HG02588 (cell line): ENCODE data around the gene ATP1A2.
"Not testable (repeated sequence)": the region's sequence is repeated elsewhere in the genome, so short reads cannot be mapped to it uniquely, and the experiment has no call there.

ENCODE experiments used
- ATAC-seq: cut with Tn5 transposase; IDR thresholded peaks from one replicate; pipeline ENCODE4 v1.9.1; 2021; ENCODE audit warnings: mild to moderate bottlenecking, moderate library complexity; ENCODE audit not compliant: unreplicated experiment

The ATP1A2 gene

DNA sequence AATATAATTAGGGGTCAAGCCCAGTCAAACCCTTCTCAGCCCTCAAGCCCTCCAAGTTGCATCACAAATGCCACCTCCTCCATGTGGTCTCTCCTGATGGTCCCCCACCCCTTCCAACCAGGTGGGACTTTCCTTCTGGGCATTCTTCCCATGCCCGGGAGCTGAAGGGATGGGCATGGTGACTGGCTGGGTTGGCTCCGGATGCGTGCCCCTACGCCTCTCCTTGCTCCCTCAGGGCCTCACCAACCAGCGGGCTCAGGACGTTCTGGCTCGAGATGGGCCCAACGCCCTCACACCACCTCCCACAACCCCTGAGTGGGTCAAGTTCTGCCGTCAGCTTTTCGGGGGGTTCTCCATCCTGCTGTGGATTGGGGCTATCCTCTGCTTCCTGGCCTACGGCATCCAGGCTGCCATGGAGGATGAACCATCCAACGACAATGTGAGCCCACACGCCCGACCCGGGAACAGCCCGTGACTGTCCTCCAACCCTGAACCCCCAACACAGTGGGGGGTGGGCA lies 7.5 kb downstream of the ATP1A2 start:
- ATAC-seq: no peak

DNA sequence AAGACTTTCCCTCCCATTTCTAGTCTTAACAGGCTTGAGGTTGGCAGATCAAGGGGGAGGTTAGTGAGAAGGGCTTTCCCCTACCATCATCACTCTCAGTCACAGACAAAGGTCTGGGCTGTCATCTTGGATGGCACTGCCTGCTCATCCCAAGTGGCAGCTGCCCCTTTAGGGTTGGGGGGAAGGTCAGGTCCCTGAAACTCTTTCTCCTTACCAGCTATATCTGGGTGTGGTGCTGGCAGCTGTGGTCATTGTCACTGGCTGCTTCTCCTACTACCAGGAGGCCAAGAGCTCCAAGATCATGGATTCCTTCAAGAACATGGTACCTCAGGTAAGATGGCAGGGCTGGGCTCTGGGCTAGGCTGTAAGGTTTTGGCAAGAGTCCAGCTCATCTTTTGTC lies 8.2 kb downstream of the ATP1A2 start:
- no peak for ATAC-seq

DNA sequence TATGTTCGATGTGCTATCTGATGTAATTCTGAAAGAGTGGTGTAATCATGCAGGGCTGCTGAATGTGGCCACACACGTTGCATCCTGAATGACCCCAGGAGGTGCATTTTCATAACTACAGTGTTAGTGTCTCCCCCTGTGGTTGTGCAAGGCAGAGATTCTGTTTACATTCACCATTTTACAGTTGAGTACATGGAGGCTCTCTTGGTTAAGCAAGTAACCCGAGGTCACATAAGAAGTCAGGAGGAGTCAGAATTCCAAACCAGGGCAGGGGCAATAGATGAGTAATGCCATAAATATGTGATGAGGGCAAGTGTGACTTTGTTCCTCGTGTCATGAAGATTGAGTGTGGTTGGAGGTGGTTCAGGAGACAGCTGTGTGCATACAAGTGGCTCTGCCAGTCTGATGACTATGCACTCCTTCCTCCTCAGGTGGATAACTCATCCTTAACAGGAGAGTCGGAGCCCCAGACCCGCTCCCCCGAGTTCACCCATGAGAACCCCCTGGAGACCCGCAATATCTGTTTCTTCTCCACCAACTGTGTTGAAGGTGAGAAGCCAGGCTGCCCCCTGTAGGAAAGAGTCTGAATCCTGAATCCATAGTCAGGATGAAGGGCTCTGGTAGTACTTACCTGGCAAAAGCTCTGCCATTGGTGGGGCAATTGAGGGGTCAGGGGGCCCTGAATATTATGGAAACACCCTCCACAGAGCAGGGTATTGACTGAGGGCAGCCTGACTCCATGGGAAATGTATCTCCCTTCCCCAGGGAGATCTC lies 9.3 kb downstream of the ATP1A2 start:
- no peak for ATAC-seq

DNA sequence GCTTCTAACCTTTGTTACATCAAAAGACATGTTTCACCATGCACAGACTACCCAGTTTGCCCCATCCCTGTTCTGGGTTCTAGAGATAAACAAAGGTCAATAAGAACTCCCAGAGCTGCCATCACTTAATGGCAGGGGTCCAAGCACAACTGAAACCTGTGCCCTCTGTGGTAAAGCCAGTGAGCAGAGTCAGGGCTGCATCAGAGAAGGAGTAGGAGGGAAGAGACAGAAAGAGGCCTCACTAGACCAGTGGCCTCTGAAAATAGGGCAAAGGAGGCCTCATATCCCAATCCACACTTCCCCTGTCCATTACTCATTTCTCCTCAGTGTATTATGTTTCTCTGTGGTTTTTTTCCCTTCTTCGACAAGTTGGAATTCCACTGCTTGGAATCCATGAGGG lies 10.2 kb downstream of the ATP1A2 start:
- ATAC-seq: no peak

DNA sequence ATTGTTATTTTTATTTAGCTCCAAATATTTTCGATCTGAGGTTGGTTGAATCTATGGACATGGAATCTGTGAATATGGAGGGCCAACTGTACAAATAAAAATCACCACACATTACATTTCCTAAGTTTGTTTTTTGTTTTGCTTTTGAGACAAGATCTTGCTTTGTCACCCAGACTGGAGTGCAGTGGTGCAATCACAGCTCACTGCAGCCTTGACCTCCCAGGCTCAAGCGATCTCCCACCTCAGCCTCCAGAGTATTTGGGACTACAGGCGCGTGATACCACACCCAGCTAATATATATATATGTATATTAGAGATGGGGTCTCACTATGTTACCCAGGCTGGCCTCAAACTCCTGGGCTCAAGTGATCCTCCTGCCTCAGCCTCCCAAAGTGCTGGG lies 10.8 kb downstream of the ATP1A2 start:
- not testable (repeated sequence) for ATAC-seq

DNA sequence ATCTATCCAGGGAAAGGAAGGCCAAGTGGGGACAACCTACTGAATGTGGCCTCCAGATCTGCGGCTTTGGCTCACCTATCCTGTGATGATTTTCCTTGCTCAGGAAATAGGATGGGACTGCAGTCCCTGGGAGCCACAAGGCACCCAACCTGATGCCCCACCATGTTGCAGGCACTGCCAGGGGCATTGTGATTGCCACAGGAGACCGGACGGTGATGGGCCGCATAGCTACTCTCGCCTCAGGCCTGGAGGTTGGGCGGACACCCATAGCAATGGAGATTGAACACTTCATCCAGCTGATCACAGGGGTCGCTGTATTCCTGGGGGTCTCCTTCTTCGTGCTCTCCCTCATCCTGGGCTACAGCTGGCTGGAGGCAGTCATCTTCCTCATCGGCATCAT lies 11.8 kb downstream of the ATP1A2 start:
- no peak for ATAC-seq

DNA sequence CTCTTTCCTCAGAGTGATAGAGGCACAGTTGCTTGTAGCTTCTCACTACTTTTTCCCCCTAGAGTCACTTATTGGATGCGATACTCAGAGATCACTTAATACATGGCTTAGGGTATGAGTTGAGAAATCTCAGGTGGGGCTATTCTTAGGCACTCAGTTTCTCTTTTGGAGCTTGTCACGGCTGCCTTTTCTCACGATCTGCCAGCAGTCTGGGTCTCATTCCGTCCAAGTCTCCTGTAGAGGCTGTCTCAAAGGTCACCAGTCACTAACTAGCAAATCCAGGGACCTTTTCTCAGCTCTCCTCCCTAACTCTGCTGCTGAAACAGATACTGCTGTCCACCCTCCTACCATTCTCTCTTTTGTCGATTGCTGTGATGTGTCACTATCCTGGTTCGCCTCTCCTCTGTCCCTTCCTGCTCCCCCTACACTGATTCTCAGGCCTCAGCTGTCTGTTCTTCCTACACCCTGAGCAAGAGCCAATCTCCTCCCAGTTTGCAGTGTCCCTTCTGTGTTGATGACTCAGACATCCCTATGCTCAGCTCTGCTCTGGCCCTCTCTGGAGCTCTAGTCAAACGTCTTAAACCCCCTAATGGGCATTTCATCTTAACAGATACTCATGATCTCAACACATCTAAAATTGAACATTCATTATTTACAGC lies 12.4 kb downstream of the ATP1A2 start:
- ATAC-seq: no peak

DNA sequence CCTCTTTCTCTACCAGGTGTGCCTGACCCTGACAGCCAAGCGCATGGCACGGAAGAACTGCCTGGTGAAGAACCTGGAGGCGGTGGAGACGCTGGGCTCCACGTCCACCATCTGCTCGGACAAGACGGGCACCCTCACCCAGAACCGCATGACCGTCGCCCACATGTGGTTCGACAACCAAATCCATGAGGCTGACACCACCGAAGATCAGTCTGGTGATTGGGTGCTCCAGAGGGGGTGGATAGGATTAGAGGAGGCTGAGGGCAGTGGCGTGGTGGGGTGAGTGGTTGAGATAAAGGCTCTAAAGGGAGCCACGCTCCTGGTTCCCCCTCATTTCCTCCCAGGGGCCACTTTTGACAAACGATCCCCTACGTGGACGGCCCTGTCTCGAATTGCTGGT lies 13.1 kb downstream of the ATP1A2 start:
- ATAC-seq: no peak

DNA sequence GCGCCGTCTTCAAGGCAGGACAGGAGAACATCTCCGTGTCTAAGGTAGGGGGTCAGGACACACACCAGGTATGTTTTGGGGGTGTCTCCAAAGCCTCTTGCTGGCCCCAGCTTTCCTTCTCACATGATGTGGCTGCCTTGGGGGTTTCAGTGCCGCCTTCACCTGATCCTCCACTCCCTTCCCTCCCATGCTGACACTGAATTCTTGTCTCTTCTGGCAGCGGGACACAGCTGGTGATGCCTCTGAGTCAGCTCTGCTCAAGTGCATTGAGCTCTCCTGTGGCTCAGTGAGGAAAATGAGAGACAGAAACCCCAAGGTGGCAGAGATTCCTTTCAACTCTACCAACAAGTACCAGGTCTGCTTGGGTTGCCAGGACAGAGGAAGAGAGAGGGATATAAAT lies 13.5 kb downstream of the ATP1A2 start:
- ATAC-seq: no peak

DNA sequence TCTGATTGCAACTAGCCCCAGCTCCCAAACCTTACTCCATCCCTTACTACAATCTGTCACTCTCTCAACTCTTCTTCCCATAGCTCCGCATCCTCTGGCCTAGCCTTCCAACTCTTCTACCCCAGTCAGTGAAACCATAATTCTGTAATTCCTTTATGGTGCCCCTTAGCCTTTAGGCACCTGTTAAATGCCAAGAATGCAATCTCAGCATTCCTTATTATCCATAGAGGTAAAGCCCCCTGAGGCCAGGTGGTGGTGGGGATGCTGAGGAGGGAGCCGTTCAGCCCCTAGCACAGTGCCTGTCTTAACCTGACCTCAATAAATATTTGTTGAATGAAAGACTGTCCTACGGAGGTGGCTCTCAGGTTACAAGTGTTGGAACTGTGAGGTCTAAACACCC lies 14.0 kb downstream of the ATP1A2 start:
- no peak for ATAC-seq

DNA sequence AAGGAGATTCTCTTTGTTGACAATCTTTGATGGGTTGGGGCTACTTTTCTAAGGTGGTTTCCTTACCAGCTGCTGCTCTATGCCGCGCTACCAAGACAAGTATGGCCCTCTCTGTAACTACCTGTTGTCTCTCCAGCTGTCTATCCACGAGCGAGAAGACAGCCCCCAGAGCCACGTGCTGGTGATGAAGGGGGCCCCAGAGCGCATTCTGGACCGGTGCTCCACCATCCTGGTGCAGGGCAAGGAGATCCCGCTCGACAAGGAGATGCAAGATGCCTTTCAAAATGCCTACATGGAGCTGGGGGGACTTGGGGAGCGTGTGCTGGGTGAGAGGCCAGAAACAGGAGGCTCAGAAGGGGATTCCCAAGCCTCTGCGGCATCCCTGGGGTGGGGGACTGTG lies 14.4 kb downstream of the ATP1A2 start:
- ATAC-seq: no peak

DNA sequence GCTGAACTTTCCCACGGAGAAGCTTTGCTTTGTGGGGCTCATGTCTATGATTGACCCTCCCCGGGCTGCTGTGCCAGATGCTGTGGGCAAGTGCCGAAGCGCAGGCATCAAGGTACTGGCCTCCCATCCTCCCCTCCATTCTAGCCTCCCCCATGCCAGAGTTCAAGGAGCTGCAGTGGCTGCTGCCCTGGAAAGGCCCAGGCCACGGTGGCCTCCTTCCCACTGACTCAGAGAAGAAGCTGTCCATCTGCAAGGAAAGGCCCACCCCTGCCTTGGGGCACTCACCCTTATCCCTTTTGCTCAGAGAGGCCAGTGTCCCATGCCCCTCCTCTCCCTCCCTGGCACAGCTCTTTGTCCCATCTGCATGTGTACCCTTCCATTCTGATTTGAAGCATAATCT lies 14.9 kb downstream of the ATP1A2 start:
- no peak for ATAC-seq

DNA sequence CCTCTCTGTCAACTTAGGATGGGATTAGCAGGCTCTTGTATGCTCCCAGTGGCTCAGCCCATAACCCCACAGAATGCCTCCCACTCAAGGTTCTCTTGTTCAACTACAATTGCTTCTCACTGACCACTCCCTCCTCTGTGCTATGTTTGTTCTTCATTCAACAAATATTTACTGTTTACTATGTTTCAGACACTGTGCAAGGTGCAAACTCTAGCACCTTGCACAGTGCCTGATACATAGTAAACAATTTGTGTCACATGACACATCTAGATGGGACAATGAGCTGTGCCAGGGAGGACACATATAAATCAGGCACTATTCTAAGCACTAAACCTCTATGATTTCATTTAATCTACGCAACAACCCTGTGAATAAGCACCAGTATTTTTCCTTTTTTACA lies 15.4 kb downstream of the ATP1A2 start:
- ATAC-seq: no peak

DNA sequence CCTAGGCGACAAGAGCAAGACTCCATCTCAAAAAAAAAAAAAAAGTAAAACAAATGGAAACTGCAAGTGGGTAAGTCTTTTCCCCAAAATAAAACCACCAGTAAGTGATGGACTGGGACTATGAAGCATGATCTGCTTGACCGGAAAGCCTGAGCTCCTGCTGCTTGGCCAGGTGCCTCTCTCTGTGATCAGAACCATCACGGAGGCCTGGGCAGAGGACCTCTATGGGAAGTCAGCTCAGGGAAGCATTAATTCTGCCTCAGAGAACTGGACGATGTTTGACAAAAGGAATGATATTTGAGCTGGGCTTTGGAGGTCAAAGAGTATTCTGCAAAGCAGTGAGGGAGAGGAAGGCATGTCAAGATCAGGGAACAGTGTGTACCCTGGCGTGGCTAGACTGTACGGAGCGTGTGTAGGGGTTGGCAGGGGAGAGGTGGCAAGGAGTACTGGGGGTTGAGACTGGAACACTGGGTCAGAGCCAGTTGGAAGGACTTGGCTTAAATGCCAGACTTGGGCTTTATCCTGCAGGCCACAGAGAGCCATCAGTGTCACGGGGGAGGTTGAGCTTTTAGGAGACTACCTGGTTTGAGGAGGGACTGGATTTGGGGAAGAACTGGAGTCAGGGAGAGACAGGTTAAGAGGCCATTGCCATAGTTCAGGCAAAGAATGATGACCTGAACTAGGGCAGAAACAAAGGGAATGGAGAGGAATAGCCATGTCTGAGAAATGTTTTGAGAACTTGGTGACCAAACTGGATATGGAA lies 16.4 kb downstream of the ATP1A2 start:
- no peak for ATAC-seq

DNA sequence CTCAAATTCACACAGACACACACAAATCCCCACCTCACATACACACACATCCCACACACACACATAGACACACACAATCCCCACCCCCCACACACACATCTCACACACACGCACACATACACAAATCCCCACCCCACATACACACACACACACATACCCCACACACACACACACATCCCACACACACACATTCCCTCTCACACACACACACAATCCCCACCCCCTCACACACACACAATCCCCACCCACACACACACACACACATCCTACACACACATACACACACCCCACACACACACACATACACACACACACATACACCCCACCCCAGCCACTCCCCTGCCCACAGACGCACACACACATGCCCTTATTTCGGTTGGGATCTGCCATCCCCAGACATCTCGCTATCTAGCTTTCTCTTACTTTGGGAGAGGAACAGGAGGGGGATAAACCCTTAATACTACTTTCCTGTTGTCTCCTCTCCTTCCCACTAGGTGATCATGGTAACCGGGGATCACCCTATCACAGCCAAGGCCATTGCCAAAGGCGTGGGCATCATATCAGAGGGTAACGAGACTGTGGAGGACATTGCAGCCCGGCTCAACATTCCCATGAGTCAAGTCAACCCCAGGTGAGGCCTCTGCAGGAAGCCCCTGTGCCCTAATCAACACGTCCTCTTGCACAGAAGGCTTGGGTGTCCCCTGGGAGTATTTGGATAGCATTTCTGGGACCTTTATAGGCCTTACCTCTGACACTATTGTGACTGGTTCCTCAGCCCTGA lies 18.6 kb downstream of the ATP1A2 start:
- no peak for ATAC-seq

DNA sequence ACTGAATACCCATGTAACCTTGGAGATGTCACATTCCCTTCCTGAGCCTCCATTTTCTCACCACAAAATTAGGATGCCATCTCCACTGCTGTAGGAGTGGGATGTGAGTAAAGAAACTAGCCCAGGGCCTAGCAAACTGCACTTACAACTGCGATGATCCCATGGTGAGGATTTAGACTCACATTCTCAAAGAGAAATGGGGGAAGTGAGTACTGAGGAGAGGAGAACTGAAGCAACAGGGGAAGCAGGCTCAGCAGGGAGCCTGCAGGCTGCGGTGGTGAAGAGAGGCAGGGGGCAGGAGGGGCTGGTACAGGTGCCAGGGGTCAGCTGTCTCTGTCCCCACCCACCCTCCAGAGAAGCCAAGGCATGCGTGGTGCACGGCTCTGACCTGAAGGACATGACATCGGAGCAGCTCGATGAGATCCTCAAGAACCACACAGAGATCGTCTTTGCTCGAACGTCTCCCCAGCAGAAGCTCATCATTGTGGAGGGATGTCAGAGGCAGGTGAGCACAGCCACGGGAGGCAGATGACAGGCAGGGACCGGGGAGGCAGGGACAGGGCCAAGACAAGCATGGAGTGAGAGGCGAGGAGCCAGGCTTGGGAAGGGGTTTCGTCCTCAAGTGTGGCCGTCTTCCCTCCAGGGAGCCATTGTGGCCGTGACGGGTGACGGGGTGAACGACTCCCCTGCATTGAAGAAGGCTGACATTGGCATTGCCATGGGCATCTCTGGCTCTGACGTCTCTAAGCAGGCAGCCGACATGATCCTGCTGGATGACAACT lies 19.4 kb downstream of the ATP1A2 start:
- ATAC-seq: no peak

DNA sequence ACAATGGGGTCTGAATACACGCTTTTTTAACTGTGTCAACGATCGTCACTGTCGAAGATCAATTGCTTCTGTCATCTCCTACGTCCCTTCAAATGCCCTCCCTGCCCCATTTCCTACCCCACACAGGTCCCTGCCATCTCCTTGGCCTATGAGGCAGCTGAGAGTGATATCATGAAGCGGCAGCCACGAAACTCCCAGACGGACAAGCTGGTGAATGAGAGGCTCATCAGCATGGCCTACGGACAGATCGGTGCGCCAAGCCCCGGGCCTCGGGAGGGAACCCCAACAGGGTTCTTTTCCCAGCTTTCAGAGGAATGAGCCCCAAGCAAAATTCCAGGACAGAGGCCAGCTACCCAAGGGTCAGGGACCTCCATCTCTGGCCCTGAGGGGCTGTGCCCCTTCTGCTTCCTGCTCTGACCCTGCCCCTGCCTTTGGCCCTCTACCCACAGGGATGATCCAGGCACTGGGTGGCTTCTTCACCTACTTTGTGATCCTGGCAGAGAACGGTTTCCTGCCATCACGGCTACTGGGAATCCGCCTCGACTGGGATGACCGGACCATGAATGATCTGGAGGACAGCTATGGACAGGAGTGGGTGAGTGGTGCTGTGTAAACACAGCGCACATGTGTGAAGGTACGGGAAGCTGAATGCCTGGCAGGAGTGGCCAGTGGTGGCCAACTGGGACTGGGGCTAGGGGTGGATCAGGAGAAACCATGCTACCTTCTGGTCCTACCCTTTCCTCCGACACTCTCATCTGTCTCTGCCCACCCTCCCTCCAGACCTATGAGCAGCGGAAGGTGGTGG lies 20.8 kb downstream of the ATP1A2 start:
- no peak for ATAC-seq

DNA sequence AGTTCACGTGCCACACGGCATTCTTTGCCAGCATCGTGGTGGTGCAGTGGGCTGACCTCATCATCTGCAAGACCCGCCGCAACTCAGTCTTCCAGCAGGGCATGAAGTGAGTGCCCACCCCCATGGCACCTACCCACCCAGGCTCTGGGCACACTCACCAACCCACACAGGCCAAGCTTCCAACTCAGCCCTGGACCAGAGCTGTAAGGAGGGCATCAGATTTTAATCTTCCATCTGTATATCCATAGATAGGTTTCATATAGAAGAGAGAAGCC lies 21.3 kb downstream of the ATP1A2 start:
- no peak for ATAC-seq

DNA sequence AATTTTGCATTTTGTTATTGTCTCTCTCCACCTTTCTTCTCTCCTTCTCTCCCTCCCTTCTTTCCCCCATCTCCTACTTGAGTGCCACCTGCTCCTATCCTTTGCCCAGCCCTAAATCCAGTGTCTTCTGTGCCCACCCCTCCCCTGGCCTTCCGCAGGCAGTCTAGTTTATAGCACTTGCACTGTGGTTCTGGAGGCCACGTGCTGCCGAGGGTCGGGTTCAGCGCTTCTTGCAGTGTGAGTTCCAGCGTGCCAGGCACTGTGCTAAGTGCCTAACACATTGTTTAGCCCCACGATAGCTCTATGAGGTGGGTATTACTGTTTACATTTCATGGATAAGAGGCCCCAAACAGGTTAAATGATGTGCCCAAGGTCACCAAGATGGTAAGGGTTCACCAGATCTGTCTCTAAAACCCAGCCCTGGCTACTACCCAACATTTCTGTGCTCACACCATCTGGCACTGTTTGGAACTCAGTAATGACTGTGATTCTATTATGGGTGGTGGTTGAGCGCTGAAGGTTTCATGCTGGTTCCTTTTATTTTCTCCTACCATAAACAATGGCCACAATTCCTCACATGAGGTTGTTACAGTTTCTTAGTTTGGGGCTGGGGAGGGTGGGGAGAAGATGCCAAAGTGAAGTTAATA lies 21.8 kb downstream of the ATP1A2 start:
- no peak for ATAC-seq
